NCI-H82 (cell line): ENCODE measurements around the gene LRRC63.
"Not testable (repeated sequence)": the region's sequence is repeated elsewhere in the genome, so short reads cannot be mapped to it uniquely, and the experiment has no call there.

Source experiments
- DNase-seq: peaks from one replicate; lab custom pipeline; 2025; lab: John Stamatoyannopoulos, UW

LRRC63 gene, protein sequence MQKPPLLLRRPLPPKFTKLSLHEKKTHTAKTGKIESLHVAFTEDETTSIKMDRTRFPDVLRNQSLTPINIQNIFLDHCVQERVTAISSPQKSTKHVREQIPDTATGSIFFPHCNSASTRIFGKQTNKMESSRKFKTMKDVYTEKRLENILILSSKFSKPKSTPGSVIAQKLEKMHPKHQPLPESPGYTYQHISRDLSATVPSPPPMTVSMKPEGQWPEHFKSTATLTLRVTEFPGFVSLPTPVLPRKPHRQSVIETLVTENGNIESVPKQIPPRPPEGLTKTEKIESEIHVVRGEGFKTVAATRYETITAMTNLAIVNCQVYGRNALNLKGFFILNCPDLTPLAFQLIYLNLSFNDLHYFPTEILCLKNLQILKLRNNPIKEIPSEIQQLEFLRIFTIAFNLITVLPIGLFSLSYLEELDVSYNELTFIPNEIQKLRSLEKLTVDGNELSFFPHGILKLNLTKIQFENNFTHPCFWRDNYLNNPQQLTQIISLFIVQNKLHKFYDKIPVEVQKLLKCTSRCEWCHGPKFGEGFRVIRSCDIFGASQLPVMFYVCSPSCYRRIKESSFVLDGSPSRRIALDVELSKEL

DNA sequence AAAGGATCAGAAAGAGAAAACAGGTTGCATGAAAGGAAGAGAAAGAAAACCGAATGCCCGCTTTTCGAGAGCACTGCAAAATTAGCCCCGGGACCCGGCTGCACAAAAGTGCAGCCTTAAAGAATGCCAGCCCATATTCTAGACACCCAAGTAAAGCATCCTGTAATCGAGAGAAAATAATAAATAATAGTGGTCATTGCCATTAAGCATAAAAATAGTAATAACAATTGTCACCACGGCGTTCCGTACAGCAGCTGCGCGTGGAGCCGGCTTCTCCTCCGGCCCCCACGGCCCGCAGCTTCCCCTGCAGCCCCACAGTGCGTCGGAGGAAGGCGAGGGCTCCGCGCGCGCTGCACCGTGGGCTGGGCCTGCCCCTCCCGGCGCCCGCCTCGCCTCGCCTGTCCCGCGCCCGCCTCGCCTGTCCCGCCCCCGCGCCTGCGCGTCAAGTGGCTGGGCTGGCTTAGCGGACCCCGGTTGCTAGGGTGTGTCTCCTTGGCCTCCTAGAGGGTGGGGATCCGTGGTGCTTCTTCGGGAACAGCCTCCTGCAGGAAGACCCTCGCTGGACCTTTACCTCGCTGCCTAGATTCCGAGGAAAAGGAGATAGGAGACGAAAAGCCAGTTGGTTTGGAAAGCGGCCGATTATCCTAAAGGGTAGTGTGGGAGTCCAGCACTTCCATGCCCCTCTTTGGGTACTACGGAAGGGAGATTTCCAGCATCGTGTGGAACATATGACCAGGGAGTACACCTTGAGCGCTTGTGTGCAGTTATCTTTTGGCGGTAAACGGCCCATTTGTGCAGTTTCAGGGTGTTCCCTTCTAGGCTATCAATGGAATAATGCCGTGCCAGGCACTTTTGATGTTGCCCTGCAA lies at the start of gene LRRC63:
Gene LRRC63 (plus strand): TSS at position 446 of the 869 bp plus-strand sequence. CDS start 1,107 bp downstream, outside the sequence.
- DNase-seq = peak; percentile 94

DNA sequence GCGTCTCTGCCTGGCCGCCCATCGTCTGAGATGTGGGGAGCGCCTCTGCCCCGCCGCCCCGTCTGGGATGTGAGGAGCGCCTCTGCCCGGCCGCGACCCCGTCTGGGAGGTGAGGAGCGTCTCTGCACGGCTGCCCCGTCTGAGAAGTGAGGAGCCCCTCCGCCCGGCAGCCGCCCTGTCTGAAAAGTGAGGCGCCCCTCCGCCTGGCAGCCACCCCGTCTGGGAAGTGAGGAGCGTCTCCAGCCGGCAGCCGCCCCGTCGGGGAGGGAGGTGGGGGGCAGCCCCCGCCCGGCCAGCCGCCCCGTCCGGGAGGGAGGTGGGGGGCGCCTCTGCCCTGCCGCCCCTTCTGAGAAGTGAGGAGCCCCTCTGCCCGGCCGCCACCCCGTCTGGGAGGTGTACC lies 49.0 kb upstream of the LRRC63 start:
- not testable (repeated sequence) for DNase-seq

DNA sequence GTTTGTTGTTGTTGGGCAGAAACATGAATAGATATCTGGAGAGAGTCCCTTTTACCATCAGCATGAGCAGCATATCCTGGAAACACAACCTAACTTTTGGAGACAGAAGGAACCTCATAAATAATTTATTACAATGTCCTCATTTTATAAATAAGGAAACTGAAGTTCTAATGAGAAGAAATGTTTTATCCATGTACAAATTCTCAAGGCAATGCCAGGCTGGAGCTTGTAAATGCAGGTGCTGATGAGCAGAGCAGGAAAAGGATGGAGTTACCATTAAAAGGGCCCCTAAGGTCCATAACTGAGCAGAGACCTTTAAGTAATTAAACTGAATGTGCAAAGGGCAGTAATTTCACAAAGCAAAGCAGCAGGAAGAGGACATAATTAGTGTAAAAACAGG lies 47.1 kb upstream of the LRRC63 start:
- DNase-seq = no peak

DNA sequence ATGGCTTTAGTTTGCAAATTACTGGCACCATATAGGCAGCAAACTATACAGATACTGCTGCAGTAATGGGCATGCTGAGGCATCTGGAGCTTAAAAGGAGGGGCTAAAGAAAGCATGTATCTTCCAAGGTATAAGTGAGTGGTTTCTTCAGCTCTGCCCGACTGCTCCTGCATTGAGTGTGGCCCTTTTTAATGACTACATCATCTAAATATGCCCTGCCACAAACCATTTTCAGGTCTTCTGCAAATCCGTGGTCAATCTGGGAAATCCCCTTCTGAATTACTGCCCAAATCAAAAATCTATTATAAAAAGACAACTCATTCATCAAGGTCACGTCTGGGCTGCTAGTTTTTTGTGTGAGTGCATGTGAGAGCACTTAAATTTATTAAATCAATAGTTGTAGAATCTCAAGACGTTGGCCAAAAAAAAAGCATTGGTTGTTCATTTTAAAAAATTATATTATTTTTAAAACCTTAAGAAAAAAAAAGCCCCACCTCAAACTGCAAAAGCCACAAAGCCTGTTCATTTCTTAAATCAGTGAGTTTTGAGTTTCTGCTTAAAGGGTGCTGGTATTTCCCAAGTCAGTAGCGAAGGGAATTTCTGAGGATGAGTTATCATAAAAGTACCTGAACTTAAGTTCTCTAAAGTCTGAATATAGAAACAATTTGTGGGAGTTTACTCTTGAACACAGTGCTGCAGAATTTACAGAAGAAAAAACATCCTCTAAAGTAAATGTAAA lies 46.1 kb upstream of the LRRC63 start:
- no peak for DNase-seq

DNA sequence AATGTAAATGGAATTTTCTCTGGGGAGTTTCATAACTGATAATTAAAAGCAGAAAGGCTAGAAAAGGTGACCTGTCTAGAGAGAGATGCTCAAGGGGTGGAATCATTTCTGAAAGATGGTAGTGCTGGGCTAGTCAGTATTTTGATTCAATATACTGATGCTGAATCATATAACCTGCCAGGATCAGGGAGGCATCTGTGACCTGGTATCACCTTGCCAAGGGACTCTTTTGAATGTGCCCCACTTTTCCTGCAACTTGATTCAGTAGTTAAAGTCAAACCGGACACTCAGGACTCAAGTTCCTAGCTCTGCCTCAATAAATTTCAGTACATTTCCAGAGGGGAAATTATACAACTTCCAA lies 45.5 kb upstream of the LRRC63 start:
- no peak for DNase-seq

DNA sequence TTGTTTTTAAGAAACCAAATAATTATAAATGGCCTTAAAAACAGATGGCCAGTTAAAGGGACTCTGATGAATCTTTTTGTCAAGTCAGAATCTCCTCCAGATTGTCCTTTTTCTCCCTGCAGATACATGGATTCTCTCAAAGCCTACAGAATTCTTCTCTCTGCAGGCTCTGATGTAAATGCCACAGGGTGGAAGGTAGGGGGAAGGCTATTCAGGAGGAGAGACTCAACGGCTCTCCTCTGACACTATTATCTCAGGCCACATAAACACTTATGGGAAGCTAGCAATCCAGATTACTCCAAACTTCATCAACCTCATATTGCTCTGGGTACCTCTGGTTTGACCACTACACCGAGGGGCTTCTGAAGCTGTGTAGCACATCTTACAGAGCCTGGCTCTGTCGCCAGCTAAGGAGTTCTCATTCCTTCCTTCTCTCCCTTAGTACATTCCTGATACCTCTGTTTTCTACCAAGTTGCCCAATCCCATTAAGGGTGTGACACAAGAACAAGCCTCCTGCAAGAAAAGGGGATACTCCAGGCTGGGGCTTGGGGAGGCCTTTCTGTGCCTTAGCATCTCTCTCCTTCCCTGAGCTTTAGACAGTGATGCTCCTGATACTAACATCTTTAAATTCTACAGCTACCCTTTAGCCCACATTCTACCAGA lies 44.6 kb upstream of the LRRC63 start:
- DNase-seq = no peak

DNA sequence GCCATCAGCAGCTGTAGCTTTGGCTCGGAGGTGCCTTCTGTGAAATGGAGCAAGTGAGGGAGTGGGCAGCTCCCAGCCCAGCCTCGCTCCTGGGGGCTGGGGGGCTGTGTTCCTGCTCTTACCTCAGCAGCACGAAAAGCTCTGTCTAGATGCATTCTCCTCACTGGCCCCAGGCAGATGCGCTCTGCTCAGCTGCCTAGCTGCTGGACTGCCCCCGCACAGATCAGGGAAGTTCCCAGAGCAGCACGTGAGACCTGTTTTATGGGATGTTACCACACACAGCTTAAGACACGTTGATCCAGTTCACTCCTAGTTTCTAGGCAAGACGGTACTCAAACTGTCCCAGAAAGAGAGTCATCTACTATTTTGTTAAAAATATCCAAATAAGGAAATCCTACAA lies 43.4 kb upstream of the LRRC63 start:
- no peak for DNase-seq

DNA sequence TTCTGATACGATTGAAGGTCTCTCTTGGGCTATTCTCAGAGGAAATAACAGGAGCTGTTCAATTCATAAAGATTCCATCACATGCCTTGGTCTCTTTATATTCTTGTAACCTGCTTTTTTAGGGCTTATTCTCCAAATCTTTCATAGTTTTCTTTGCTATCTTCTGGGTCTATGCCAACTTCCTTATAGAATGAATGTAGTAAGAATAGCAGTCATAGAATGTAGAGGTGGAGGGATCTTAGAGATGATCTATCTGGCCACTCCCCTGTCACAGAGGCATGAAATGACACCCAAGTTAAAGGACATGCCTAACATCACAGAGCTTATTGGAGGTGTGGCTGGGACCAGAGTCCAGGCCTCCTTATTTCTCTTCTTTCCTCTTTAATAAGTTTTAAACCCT lies 42.9 kb upstream of the LRRC63 start:
- no peak for DNase-seq

DNA sequence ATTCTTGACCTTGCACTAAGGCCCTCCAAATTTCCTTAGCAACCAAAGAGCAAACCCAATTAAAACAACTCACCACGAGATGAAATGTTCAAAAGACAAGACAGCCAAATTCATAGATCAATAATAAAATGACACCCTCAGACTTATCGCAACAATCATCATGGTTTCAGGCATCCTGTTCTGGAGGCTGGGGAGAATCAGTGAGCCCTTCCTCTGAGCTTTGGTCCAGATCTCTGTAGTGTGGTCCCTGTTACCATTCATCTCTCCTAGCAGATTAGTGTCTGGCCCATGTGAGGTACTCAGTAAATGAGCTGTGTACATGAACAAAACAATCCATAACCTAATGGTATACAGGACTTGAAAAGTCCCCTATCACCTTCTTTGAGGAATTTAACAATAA lies 42.0 kb upstream of the LRRC63 start:
- DNase-seq = no peak

DNA sequence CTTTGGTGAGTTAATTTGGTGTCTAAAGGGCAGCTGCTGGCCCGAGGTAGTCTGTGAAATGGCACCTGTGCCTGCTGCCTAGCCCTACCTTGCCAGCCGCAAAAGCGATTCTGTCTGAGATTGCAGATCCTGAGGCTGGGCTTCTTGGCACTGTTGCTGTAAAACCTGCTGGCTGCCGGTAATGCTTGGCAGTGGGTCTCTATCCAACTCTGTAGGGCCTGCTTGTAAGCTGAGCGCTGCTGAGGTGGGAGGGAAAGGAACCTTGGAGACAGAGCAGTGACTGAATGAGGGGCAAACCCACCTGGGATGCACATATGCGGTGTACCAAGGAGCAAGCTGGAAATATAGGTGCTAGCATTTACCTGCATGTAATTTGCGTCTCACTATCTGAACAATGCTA lies 41.5 kb upstream of the LRRC63 start:
- DNase-seq = no peak

DNA sequence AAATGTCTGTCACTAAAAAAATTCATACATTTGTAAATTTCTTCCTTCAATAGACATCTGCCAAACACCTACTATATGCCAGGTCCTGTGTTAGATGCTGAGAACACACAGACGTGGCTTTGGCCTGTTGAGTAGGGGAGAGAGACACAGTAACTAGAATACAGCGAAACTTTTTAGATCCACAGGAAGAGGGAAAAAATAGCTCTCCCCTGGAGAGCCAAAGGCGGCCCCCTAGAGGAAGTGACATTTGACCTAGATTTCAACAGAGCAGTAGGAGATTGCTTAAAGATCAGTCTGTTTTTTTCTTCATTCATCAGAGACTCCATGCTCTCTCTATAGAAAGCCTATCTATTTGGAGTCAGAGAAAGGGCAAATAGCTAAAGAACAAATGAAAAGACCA lies 41.0 kb upstream of the LRRC63 start:
- no peak for DNase-seq

DNA sequence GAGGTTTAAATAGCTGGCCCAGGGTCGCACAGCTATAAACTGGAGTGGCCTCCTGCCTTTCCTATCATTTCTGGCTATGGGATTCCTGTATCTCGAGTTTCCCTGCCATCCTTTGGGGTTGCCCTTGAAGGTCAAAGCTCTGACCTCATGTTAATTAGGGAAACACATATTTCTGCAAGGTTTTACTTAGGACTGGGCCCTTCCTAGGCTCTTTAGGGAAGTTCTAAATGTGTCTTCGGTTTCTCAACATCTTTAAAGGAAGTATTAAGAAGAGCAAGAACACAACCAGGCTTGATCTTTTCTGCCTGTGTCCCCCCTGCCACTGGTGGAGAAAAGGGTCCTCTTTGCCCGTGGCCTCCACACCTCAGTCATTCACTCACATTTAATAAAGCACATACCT lies 40.5 kb upstream of the LRRC63 start:
- DNase-seq = no peak

DNA sequence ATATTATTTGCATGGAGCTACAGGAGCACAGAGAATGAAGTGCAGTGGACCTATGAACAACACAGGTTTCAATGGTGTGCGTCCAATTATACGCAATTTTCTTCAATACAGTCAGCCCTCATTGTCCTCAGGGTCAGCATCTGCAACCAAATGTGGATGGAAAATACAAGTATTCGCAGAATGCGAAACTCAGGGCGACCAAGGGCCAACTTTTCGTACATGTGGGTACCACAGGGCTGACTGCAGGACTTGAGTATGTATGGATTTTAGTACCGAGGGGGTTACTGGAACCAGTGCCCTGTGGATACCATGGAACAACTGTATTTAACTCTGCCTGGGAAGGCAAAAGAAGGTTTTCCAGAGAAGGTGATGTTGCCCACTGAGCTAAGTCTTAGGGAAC lies 40.0 kb upstream of the LRRC63 start:
- DNase-seq = no peak

DNA sequence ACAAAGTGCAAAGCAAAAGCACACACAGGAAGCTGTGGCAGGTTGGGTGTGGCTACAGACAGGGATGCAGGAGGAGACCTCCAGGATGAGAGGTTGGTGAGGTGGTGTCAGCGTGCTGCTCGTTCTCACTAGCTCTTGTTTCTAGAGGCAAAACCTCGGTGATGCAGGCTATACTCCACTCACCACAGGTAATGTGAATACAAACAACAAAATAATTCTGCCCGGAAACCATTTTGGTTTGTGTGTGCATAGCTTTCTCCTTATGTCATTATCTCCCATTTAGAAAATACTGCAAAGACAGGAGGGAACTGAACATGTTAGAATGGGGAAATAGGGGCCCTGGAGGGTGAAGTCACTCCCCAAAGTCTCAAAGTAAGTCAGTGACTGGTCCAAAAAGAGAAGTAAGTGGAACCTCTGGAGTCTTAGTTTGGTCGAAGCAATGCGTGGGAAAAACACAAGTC lies 39.2 kb upstream of the LRRC63 start:
- DNase-seq = no peak

DNA sequence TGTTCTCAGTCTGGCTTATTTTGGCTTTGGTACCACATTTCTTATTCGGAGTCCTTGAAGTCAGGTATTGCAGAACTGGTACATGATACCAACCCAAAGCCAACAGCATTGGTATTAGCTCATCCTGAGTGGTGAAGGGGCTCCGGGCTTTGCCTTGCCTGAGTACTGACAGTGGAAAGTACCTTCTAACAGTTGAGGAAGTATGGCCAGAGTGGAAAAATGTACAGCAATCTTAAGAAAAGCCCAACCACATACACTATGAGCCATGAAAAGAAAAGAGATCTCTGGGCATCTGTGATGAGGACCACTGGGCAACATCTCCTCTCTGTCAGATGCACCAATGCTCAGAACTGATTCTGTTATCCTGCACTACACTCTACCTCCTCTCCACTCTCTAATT lies 38.1 kb upstream of the LRRC63 start:
- DNase-seq = no peak

DNA sequence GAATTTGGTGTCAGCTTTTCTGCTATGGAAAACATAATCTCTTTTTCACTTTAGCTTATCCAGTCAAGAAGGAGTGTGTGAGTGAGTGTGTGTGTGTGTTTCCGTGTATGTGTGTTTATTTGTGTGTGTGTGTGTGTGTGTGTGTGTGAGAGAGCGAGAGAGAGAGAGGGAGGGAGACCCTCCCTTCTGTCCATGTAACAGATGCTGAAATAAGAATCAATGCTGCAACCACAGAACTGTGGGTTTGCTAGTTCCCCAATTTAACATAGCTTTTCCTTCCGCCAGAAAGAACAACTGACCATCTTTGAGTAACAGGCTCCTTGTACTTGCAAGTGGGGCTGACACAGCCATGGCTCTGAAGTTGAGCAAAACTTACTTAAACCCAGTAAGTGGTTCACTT lies 35.0 kb upstream of the LRRC63 start:
- no peak for DNase-seq

DNA sequence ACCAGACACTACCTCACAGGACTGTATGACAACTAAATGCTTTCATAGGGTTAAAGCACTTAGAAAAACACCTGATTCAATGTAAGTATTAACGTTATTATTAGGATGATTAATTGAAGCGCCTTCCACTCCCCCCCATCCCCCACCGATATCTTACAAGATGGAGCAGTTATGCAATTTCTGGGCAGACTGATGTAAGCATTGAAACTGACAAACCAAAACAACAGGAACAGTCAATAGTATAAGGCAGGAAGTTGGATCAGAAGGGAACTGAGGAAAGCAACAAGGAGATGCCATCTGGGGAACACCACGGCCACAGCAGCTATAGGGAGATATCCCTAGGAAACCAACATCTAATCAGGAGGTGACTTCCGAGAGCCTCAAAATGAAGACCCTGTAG lies 33.6 kb upstream of the LRRC63 start:
- no peak for DNase-seq

DNA sequence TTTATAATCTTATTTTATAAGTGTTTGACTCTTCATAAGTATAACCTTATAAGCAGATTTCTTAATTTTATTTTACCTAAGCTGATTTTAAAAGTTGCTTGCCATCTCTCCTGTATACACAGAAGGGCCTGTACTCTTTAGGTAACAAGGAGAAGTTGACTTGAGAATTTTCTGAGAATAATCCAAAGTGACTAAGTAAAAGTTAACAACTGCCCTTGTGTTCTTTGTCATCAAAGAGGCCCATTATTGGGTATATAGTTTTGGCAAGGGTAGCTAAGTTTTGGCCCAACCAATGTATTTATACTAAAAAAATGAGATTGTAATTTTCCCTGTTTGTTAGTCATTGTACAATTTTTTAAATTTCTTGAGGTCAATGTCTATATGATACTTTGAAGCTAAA lies 32.9 kb upstream of the LRRC63 start:
- no peak for DNase-seq

DNA sequence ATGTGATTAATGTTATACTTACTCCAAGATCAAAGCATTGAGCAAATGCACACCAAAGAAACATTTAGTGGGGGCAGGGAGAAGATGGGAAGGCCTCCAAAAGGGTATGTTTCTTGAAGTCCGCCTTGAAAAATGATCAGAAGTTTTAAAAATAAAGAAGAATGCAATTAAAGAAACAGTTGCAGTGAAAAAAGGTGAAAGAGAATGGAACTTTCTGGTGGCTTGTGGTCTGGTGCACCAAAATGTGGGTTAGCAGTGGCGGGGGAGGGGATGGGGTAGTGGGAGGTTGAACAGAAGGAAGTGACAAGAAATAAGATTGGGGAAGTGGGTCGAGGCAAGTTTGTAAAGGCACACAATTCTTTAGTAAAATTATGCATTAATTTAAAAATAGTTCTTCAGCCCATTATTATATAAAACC lies 32.2 kb upstream of the LRRC63 start:
- no peak for DNase-seq

DNA sequence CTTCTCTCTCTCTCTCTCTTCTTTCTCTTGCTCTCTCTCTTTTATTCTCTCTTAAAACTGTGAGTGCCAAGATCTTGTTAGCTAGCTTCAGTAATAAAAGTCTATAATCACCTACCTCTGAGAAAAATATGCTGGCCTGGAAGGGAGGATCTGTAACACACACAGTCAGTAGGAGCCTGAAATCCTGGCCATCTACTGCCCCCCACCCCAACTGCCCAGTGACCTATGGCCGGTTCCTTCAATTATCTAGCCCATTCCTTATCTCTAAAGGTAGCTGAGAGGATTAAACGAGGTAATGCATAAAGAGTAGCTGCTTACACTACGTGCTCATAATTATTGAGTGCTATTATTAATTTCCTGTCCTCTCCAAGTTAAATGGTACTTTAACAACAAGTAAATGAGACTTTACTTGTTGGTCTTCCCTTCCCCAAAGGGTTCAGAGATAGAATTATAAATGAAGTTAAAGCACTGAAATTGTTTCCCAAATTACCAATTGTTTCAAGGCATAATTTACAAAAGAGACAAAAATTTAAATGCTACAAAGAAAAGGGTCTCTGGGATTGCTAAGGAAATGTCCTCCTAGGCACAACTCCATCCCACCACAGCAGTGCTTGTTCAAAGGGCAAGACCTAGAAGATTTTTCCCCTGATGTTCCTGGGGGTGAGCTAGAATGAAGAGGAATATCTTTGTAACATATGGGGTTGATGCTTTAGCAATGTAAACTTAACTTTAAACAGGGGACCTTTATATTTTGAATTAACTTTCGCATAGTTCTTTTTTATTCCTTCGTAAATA lies 31.6 kb upstream of the LRRC63 start:
- DNase-seq = no peak

DNA sequence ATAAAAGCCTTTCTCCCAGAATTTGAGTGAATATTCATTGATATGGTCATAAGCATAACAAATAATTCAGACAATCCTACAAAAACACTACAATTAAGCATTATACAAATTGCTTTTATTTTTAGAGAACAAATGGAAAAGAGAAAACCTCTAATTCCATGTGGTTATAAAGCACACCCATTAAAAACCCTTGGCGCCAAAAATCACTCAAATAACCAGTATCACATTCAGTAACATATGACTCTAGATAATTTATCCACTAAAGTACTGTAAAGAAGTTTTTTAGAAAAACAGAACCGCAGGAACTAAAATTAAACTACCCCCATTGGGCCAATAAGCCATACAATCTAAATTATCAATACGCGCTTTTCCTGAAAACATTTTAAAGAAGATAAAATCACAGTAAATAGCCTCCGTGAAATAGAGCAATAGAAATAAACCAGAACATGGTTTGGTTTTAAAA lies 30.3 kb upstream of the LRRC63 start:
- no peak for DNase-seq
